ENCODE measurements around the gene DDX60.

DNA sequence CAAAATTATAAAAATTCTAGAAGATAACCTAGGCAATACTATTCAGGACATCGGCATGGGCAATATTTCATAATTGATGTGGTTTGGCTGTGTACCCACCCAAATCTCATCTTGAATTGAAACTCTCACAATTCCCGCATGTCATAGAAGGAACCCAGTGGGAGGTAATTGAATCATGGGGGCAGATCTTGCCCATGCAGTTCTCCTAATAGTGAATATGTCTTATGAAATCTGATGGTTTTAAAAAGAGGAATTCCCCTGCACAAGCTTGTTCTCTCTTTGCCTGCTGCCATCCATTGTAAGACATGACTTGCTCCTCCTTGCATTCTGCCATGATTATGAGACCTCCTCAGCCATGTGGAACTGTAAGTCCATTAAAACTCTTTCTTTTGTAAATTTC, 77.7 kb downstream of the DDX60 start:
- TF ChIP-seq, protein P1, sequence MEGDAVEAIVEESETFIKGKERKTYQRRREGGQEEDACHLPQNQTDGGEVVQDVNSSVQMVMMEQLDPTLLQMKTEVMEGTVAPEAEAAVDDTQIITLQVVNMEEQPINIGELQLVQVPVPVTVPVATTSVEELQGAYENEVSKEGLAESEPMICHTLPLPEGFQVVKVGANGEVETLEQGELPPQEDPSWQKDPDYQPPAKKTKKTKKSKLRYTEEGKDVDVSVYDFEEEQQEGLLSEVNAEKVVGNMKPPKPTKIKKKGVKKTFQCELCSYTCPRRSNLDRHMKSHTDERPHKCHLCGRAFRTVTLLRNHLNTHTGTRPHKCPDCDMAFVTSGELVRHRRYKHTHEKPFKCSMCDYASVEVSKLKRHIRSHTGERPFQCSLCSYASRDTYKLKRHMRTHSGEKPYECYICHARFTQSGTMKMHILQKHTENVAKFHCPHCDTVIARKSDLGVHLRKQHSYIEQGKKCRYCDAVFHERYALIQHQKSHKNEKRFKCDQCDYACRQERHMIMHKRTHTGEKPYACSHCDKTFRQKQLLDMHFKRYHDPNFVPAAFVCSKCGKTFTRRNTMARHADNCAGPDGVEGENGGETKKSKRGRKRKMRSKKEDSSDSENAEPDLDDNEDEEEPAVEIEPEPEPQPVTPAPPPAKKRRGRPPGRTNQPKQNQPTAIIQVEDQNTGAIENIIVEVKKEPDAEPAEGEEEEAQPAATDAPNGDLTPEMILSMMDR (IDR thresholded peaks at IDR 0.05), result no peak
- TF ChIP-seq POLR2A (IDR thresholded peaks at IDR 0.05), result no peak
